MM.1S (cell line): ENCODE data around the gene COPG1.

Source experiments
- EZH2 ChIP-seq: fragments of 300-600 bp; sonication (generic); optimal IDR thresholded peaks from 2 replicates; pipeline ENCODE3; 2017; ENCODE audit warnings: low read depth, mild to moderate bottlenecking, antibody characterized with exemption, low read length, mixed read lengths
- TF ChIP-seq, protein P1 (sequence below): fragments of 300-600 bp; sonication (generic); IDR thresholded peaks from 2 replicates; pipeline ENCODE4 v1.5.1; 2016; ENCODE audit warnings: antibody characterized with exemption, low read length, mixed read lengths

DNA sequence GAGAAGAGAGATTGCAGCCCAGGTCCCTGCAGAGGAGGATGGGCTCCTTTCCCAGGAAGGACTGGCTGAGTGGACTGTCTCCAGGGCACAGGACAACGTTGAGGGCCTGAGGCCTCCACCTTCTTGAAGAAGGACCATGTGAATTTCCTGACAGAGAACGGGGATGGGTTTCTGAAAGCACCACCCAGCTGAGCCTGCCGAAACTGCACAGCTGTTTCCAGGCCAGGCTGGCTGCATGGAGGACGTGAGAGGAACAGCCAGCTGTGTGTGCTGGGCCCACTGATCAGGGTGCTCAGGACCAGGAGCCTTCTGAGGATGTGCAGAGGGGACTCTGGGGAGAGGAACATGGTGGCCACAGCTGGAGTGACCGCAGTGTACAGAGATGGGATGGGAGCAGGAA lies 68.4 kb downstream of the COPG1 start:
- TF ChIP-seq, protein P1, sequence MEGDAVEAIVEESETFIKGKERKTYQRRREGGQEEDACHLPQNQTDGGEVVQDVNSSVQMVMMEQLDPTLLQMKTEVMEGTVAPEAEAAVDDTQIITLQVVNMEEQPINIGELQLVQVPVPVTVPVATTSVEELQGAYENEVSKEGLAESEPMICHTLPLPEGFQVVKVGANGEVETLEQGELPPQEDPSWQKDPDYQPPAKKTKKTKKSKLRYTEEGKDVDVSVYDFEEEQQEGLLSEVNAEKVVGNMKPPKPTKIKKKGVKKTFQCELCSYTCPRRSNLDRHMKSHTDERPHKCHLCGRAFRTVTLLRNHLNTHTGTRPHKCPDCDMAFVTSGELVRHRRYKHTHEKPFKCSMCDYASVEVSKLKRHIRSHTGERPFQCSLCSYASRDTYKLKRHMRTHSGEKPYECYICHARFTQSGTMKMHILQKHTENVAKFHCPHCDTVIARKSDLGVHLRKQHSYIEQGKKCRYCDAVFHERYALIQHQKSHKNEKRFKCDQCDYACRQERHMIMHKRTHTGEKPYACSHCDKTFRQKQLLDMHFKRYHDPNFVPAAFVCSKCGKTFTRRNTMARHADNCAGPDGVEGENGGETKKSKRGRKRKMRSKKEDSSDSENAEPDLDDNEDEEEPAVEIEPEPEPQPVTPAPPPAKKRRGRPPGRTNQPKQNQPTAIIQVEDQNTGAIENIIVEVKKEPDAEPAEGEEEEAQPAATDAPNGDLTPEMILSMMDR = no peak
- no peak for TF ChIP-seq EZH2
